Astrocyte (in vitro differentiated cells and primary cell): ENCODE data around the gene STIM1. TPM values are rescaled to one million over a fixed set of nuclear protein-coding genes. Genes with fewer than 3 reads are reported as not detected.
A peak's percentile ranks its signal among the peaks of the same experiment; 100 is the strongest.

Experiments used
- DNase-seq: peaks from one replicate; pipeline ENCODE4 v3.0.0-alpha.2; 2010; ENCODE audit warnings: low read depth
- FAIRE-seq: peaks from 2 replicates; lab custom pipeline; 2011; peaks lifted over from hg19 to GRCh38; lab: Jason Lieb, UNC
- H2AFZ ChIP-seq: 2 replicates; pipeline ENCODE4 v1.6.0; 2012; ENCODE audit warnings: low read depth, low read length, inconsistent platforms
- H3K27ac ChIP-seq: 2 replicates; pipeline ENCODE4 v1.5.1; 2011; ENCODE audit warnings: low read depth, low read length, inconsistent platforms
- H3K27me3 ChIP-seq: 2 replicates; pipeline ENCODE4 v1.6.0; 2011; ENCODE audit warnings: low read length, inconsistent platforms; ENCODE audit not compliant: insufficient read depth
- H3K36me3 ChIP-seq: 2 replicates; pipeline ENCODE4 v1.5.1; 2011; ENCODE audit warnings: low read length, inconsistent platforms; ENCODE audit not compliant: insufficient read depth
- H3K4me1 ChIP-seq: 2 replicates; pipeline ENCODE4 v1.5.1; 2011; ENCODE audit warnings: low read length, inconsistent platforms; ENCODE audit not compliant: insufficient read depth
- H3K4me2 ChIP-seq: 2 replicates; pipeline ENCODE4 v1.6.0; 2012; ENCODE audit warnings: low read length, inconsistent platforms
- H3K4me3 ChIP-seq: 2 replicates; pipeline ENCODE4 v1.5.1; 2011; ENCODE audit warnings: low read depth, mild to moderate bottlenecking, low read length, inconsistent platforms; ENCODE audit not compliant: insufficient read depth
- H3K79me2 ChIP-seq: 2 replicates; pipeline ENCODE4 v1.6.0; 2012; ENCODE audit warnings: mild to moderate bottlenecking, low read length, inconsistent platforms; ENCODE audit not compliant: insufficient read depth
- H3K9ac ChIP-seq: 2 replicates; pipeline ENCODE4 v1.6.0; 2012; ENCODE audit warnings: mild to moderate bottlenecking, low read length, inconsistent platforms
- H3K9me3 ChIP-seq: 2 replicates; pipeline ENCODE4 v1.5.1; 2012; ENCODE audit warnings: low read depth, mild to moderate bottlenecking, low read length, inconsistent platforms; ENCODE audit not compliant: insufficient read depth
- H4K20me1 ChIP-seq: 2 replicates; pipeline ENCODE4 v1.6.0; 2012; ENCODE audit warnings: low read length, inconsistent platforms; ENCODE audit not compliant: insufficient read depth
- H3K27ac Mint-ChIP-seq: one replicate; pipeline ENCODE4 v1.8.0; 2021; ENCODE audit warnings: mild to moderate bottlenecking, mixed read lengths; ENCODE audit not compliant: unreplicated experiment
- H3K27me3 Mint-ChIP-seq: one replicate; pipeline ENCODE4 v1.8.0; 2021; ENCODE audit warnings: low read depth, mixed read lengths; ENCODE audit not compliant: unreplicated experiment
- H3K36me3 Mint-ChIP-seq: one replicate; pipeline ENCODE4 v1.8.0; 2021; ENCODE audit warnings: low read depth, mixed read lengths; ENCODE audit not compliant: unreplicated experiment
- H3K4me1 Mint-ChIP-seq: one replicate; pipeline ENCODE4 v1.8.0; 2021; ENCODE audit warnings: low read depth, mixed read lengths; ENCODE audit not compliant: unreplicated experiment
- H3K4me3 Mint-ChIP-seq: one replicate; pipeline ENCODE4 v1.8.0; 2021; ENCODE audit warnings: mild to moderate bottlenecking, moderate library complexity, mixed read lengths; ENCODE audit not compliant: unreplicated experiment
- H3K9me3 Mint-ChIP-seq: one replicate; pipeline ENCODE4 v1.8.0; 2021; ENCODE audit warnings: mild to moderate bottlenecking, mixed read lengths; ENCODE audit not compliant: unreplicated experiment
- CTCF ChIP-seq: IDR thresholded peaks from 2 replicates; pipeline ENCODE4 v1.5.1; 2011; ENCODE audit warnings: low read depth, mild to moderate bottlenecking, inconsistent platforms, low read length, moderate library complexity; ENCODE audit not compliant: insufficient read depth
- EZH2 ChIP-seq: IDR thresholded peaks from 2 replicates; pipeline ENCODE4 v1.6.1; 2012; ENCODE audit warnings: mild to moderate bottlenecking, low read length, inconsistent platforms; ENCODE audit not compliant: insufficient read depth
- total RNA-seq: library from RNA; stranded (reverse); gene quantifications from 2 replicates; pipeline ENCODE4 v1.2.1, GENCODE V29; 2021

The STIM1 gene
- total RNA-seq, 1 donor from 2014 or later = 42.9 TPM

GRCh38 chr11:3853899-3854659 lies 1.4 kb upstream of the STIM1 start:
- Histone ChIP-seq H3K9me3 (no peaks in the 10 kb centered on the region), H3K36me3 (no peaks in the 10 kb centered on the region), H3K4me3 (no peak overlapping the region), H2AFZ (peak overlapping the region; percentile 65), H3K4me1 (peaks cover 13% of the 10 kb centered on the region), H3K9ac (no peak overlapping the region), H3K27me3 (no peaks in the 10 kb centered on the region), H4K20me1 (peaks cover 17% of the 10 kb centered on the region), H3K27ac (no peak overlapping the region), H3K79me2 (peaks cover 26% of the 10 kb centered on the region), H3K4me2 (peak overlapping the region; percentile 95)
- Mint-ChIP-seq H3K4me3 (peak overlapping the region; percentile 82), H3K27ac (peak overlapping the region; percentile 75), H3K27me3 (no peaks in the 10 kb centered on the region), H3K9me3 (no peaks in the 10 kb centered on the region), H3K36me3 (no peaks in the 10 kb centered on the region), H3K4me1 (peaks cover 18% of the 10 kb centered on the region)
- FAIRE-seq (no peak), DNase-seq (no peak)
- TF ChIP-seq EZH2 (no peak), CTCF (no peak)

GRCh38 chr11:3854660-3854976 lies 846 bp upstream of the STIM1 start:
- Histone ChIP-seq H3K9me3 (no peaks in the 10 kb centered on the region), H3K27me3 (no peaks in the 10 kb centered on the region), H3K27ac (no peak overlapping the region), H3K36me3 (no peaks in the 10 kb centered on the region), H3K4me1 (peaks cover 13% of the 10 kb centered on the region), H3K9ac (no peak overlapping the region), H3K4me2 (peak overlapping the region; percentile 95), H4K20me1 (peaks cover 17% of the 10 kb centered on the region), H3K79me2 (peaks cover 28% of the 10 kb centered on the region), H3K4me3 (no peak overlapping the region), H2AFZ (peak overlapping the region; percentile 65)
- no peak for FAIRE-seq
- H3K4me3 Mint-ChIP-seq = peak overlapping the region; percentile 82
- H3K27ac Mint-ChIP-seq = peak overlapping the region; percentile 75
- H3K4me1 Mint-ChIP-seq = peaks cover 22% of the 10 kb centered on the region
- H3K27me3 Mint-ChIP-seq = no peaks in the 10 kb centered on the region
- no peaks in the 10 kb centered on the region for H3K9me3 Mint-ChIP-seq
- DNase-seq = no peak
- no peaks in the 10 kb centered on the region for H3K36me3 Mint-ChIP-seq
- TF ChIP-seq CTCF (no peak), EZH2 (no peak)

- Histone ChIP-seq H3K27ac (peak overlapping the region; percentile 33), H3K9ac (peak overlapping the region; percentile 96)
- H3K4me1 Mint-ChIP-seq = peaks cover 33% of the 10 kb centered on the region
These were observed 486 bp downstream of the STIM1 start for GRCh38 chr11:3855808-3856491.

More at GRCh38 chr11:3855808-3856491, 486 bp downstream of the STIM1 start:
- Histone ChIP-seq H3K36me3 (no peaks in the 10 kb centered on the region), H3K79me2 (peaks cover 36% of the 10 kb centered on the region), H3K9me3 (no peaks in the 10 kb centered on the region), H3K4me1 (peaks cover 13% of the 10 kb centered on the region), H3K27me3 (no peaks in the 10 kb centered on the region), H2AFZ (peak overlapping the region; percentile 93), H3K4me3 (peak overlapping the region; percentile 90), H4K20me1 (peaks cover 17% of the 10 kb centered on the region), H3K4me2 (peak overlapping the region; percentile 95)
- no peak for DNase-seq
- no peak for FAIRE-seq
- Mint-ChIP-seq H3K27ac (no peak overlapping the region), H3K4me3 (peak overlapping the region; percentile 91), H3K36me3 (no peaks in the 10 kb centered on the region), H3K9me3 (no peaks in the 10 kb centered on the region), H3K27me3 (no peaks in the 10 kb centered on the region)
- TF ChIP-seq EZH2 (no peak), CTCF (no peak)
